Measurements from ENCODE around the gene SPATS2L.

Gene SPATS2L

GRCh38 chr2:200528228-200528627, 221.7 kb downstream of the SPATS2L start:
- H3K4me3 ChIP-seq (ENCODE audit: insufficient read depth, low read depth, low read length, poor library complexity, severe bottlenecking): no peak overlapping the region
- H3K27ac ChIP-seq (ENCODE audit: insufficient read depth, low read length, poor library complexity, severe bottlenecking): no peak overlapping the region
- no peak for DNase-seq
- no peaks in the 10 kb centered on the region for H3K27me3 ChIP-seq (replicated peaks; ENCODE audit: control insufficient read depth, insufficient read depth, low read length, poor library complexity, severe bottlenecking)
- H3K4me1 ChIP-seq (ENCODE audit: control insufficient read depth, insufficient read depth, low read length, poor library complexity, severe bottlenecking): no peaks in the 10 kb centered on the region
- no peaks in the 10 kb centered on the region for H3K36me3 ChIP-seq (ENCODE audit: control insufficient read depth, insufficient read depth, low read length)
- no peaks in the 10 kb centered on the region for H3K9me3 ChIP-seq (ENCODE audit: control insufficient read depth, low read length)

Data from effector memory CD4-positive, alpha-beta T cell (primary cell).